Mesodermal cell (in vitro differentiated cells): ENCODE results near the gene ZP4.

Source experiments
- H3K27ac ChIP-seq: 2 replicates; pipeline ENCODE4 v1.7.0; 2013; ENCODE audit warnings: mild to moderate bottlenecking, low read depth, low read length, moderate library complexity; ENCODE audit not compliant: severe bottlenecking
- H3K36me3 ChIP-seq: 2 replicates; pipeline ENCODE4 v1.7.1; 2013; ENCODE audit warnings: mild to moderate bottlenecking, low read length, moderate library complexity; ENCODE audit not compliant: control insufficient read depth, insufficient read depth
- H3K4me1 ChIP-seq: one replicate; pipeline ENCODE4 v1.7.1; 2013; ENCODE audit warnings: mild to moderate bottlenecking, low read length; ENCODE audit not compliant: insufficient read depth, control insufficient read depth, poor library complexity, severe bottlenecking
- H3K4me3 ChIP-seq: 2 replicates; pipeline ENCODE4 v1.7.0; 2013; ENCODE audit warnings: low read length, control low read depth, mild to moderate bottlenecking; ENCODE audit not compliant: insufficient read depth, poor library complexity, severe bottlenecking; ENCODE audit errors: extremely low read depth
- H3K9me3 ChIP-seq: 2 replicates; pipeline ENCODE4 v1.7.1; 2013; ENCODE audit warnings: mild to moderate bottlenecking, low read length, moderate library complexity; ENCODE audit not compliant: control insufficient read depth
- WGBS, 2 experiments: methylation state at CpG; one replicate each; pipeline ENCODE4 v1.1.5; 2013; ENCODE audit warnings: missing lambda C conversion rate in 2 of 2; ENCODE audit not compliant: insufficient coverage in 2 of 2; 5-methylcytosine and 5-hydroxymethylcytosine counted together

Gene ZP4

GRCh38 chr1:237878406-237878805 lies 12.3 kb downstream of the ZP4 start:
- H3K4me3 ChIP-seq: no peak overlapping the region
- H3K27ac ChIP-seq: no peak overlapping the region
- no peaks in the 10 kb centered on the region for H3K9me3 ChIP-seq
- H3K4me1 ChIP-seq: peaks cover 6% of the 10 kb centered on the region
- H3K36me3 ChIP-seq: no peaks in the 10 kb centered on the region
- WGBS, 2 experiments: no CpG with 5 or more reads among the region's 1 CpG

GRCh38 chr1:237877631-237878030 lies 13.1 kb downstream of the ZP4 start:
- H3K9me3 ChIP-seq: no peaks in the 10 kb centered on the region
- 57 to 62% methylated on average over 4 of the region's 4 CpGs for WGBS, 2 experiments
- peaks cover 10% of the 10 kb centered on the region for H3K4me1 ChIP-seq
- no peak overlapping the region for H3K27ac ChIP-seq
- H3K36me3 ChIP-seq: no peaks in the 10 kb centered on the region
- H3K4me3 ChIP-seq: no peak overlapping the region

GRCh38 chr1:237875291-237875690 lies 15.4 kb downstream of the ZP4 start:
- no peaks in the 10 kb centered on the region for H3K9me3 ChIP-seq
- H3K4me1 ChIP-seq: peaks cover 10% of the 10 kb centered on the region
- 87 to 93% methylated on average over 4 of the region's 8 CpGs for WGBS, 2 experiments
- no peak overlapping the region for H3K27ac ChIP-seq
- no peaks in the 10 kb centered on the region for H3K36me3 ChIP-seq
- no peak overlapping the region for H3K4me3 ChIP-seq

- H3K4me3 ChIP-seq: no peak overlapping the region
- H3K36me3 ChIP-seq: no peaks in the 10 kb centered on the region
- WGBS, 2 experiments: 38 to 51% methylated on average over 2 to 3 of the region's 4 CpGs
- H3K9me3 ChIP-seq: no peaks in the 10 kb centered on the region
- peak overlapping the region; percentile 71 for H3K27ac ChIP-seq
- H3K4me1 ChIP-seq: peaks cover 15% of the 10 kb centered on the region
Observed at GRCh38 chr1:237873487-237874211, 17.1 kb downstream of the ZP4 start.

- H3K36me3 ChIP-seq: no peaks in the 10 kb centered on the region
- peaks cover 14% of the 10 kb centered on the region for H3K4me1 ChIP-seq
- H3K27ac ChIP-seq: no peak overlapping the region
- H3K4me3 ChIP-seq: no peak overlapping the region
- no peaks in the 10 kb centered on the region for H3K9me3 ChIP-seq
- 78 to 83% methylated on average over 2 of the region's 4 CpGs for WGBS, 2 experiments
Observed at GRCh38 chr1:237868817-237869600, 21.7 kb downstream of the ZP4 start.

- H3K36me3 ChIP-seq: no peaks in the 10 kb centered on the region
- H3K9me3 ChIP-seq: no peaks in the 10 kb centered on the region
- H3K4me1 ChIP-seq: peaks cover 5% of the 10 kb centered on the region
- H3K27ac ChIP-seq: no peak overlapping the region
- no peak overlapping the region for H3K4me3 ChIP-seq
- 88% methylated on average over 1 of the region's 1 CpG; no CpG with 5 or more reads in 1 of the 2 experiments for WGBS, 2 experiments
Observed at GRCh38 chr1:237867380-237867888, 23.3 kb downstream of the ZP4 start.

GRCh38 chr1:237864338-237865244 lies 26.1 kb downstream of the ZP4 start:
- H3K36me3 ChIP-seq: no peaks in the 10 kb centered on the region
- peaks cover 5% of the 10 kb centered on the region for H3K4me1 ChIP-seq
- H3K4me3 ChIP-seq: no peak overlapping the region
- H3K9me3 ChIP-seq: no peaks in the 10 kb centered on the region
- H3K27ac ChIP-seq: no peak overlapping the region
- 22 to 23% methylated on average over 22 to 23 of the region's 25 CpGs for WGBS, 2 experiments

- Histone ChIP-seq H3K4me3 (no peak overlapping the region), H3K36me3 (no peaks in the 10 kb centered on the region), H3K27ac (no peak overlapping the region), H3K9me3 (no peaks in the 10 kb centered on the region), H3K4me1 (no peaks in the 10 kb centered on the region)
- 86 to 100% methylated on average over 1 of the region's 2 CpGs for WGBS, 2 experiments
Observed at GRCh38 chr1:237863234-237863633, 27.5 kb downstream of the ZP4 start.

GRCh38 chr1:237861944-237862343 lies 28.8 kb downstream of the ZP4 start:
- 91 to 93% methylated on average over 4 of the region's 8 CpGs for WGBS, 2 experiments
- H3K4me1 ChIP-seq: no peaks in the 10 kb centered on the region
- H3K36me3 ChIP-seq: no peaks in the 10 kb centered on the region
- H3K4me3 ChIP-seq: no peak overlapping the region
- H3K27ac ChIP-seq: no peak overlapping the region
- H3K9me3 ChIP-seq: no peaks in the 10 kb centered on the region

- Histone ChIP-seq H3K4me3 (no peak overlapping the region), H3K36me3 (no peaks in the 10 kb centered on the region), H3K4me1 (no peaks in the 10 kb centered on the region), H3K9me3 (no peaks in the 10 kb centered on the region), H3K27ac (no peak overlapping the region)
- 27 to 85% methylated on average over 1 to 4 of the region's 4 CpGs for WGBS, 2 experiments
Observed at GRCh38 chr1:237858992-237859391, 31.7 kb downstream of the ZP4 start.
